ENCODE measurements around the gene PIEZO1. TPM values are rescaled to one million over a fixed set of nuclear protein-coding genes. Genes with fewer than 3 reads are reported as not detected.

The PIEZO1 gene
- total and polyA plus RNA-seq, 10 of the 15 experiments (the other 5 are each of a cell fraction or from before 2014, with no cell fraction given): 1.3 to 169 (median 33.4) TPM

- TF ChIP-seq ZNF687 (IDR thresholded peaks at IDR 0.05) (peak; percentile 30; the same call in 1 of the 2 replicates), HCFC1 (IDR thresholded peaks at IDR 0.05; ENCODE audit: low read length) (no peak), E2F8 (IDR thresholded peaks at IDR 0.05; ENCODE audit: low read depth, partially characterized antibody) (no peak), BACH1 (IDR thresholded peaks at IDR 0.05; ENCODE audit: borderline replicate concordance) (peak; percentile 58; the same call in 1 of the 2 replicates), KDM1A (IDR thresholded peaks at IDR 0.05; ENCODE audit: borderline replicate concordance) (no peak), JUNB (IDR thresholded peaks at IDR 0.05) (no peak), NFXL1 (IDR thresholded peaks at IDR 0.05; ENCODE audit: borderline replicate concordance) (no peak), HDGF (IDR thresholded peaks at IDR 0.05) (0 out of 2 replicates have a peak, but pooled peaks have one; percentile 75), SMAD1 (IDR thresholded peaks at IDR 0.05; ENCODE audit: low read depth, partially characterized antibody) (no peak), LARP7 (IDR thresholded peaks at IDR 0.05) (peak; percentile 72), DPF2 (IDR thresholded peaks at IDR 0.05) (peak; percentile 46; the same call in 1 of the 2 replicates), JUND (IDR thresholded peaks at IDR 0.05; ENCODE audit: low read depth, low read length) (no peak), NFYB (IDR thresholded peaks at IDR 0.05; ENCODE audit: insufficient read depth, low read depth, low read length) (no peak), HSF1 (IDR thresholded peaks at IDR 0.05; ENCODE audit: low read depth, low read length) (no peak), GABPA (IDR thresholded peaks at IDR 0.05; ENCODE audit: low read depth) (no peak), EED (IDR thresholded peaks at IDR 0.05; ENCODE audit: low read depth) (no peak), YY1 (IDR thresholded peaks at IDR 0.05; ENCODE audit: low read depth, low read length) (peak; percentile 84), FOXK2 (IDR thresholded peaks at IDR 0.05) (no peak), NFYA (IDR thresholded peaks at IDR 0.05; ENCODE audit: borderline replicate concordance, low read depth, low read length) (no peak), CBFB (IDR thresholded peaks at IDR 0.05; ENCODE audit: low read depth) (no peak), PML (IDR thresholded peaks at IDR 0.05; ENCODE audit: low read length) (no peak)
Measured at GRCh38 chr16:88737298-88738150, 47.5 kb downstream of the PIEZO1 start (continued).

All from GM12878 (cell line).